NCI-H2107 (cell line): ENCODE data around the gene EXOC4.
"Not testable (repeated sequence)": the region's sequence is repeated elsewhere in the genome, so short reads cannot be mapped to it uniquely, and the experiment has no call there.

Experiments used
- DNase-seq: peaks from one replicate; lab custom pipeline; 2025; lab: John Stamatoyannopoulos, UW

The EXOC4 gene

DNA sequence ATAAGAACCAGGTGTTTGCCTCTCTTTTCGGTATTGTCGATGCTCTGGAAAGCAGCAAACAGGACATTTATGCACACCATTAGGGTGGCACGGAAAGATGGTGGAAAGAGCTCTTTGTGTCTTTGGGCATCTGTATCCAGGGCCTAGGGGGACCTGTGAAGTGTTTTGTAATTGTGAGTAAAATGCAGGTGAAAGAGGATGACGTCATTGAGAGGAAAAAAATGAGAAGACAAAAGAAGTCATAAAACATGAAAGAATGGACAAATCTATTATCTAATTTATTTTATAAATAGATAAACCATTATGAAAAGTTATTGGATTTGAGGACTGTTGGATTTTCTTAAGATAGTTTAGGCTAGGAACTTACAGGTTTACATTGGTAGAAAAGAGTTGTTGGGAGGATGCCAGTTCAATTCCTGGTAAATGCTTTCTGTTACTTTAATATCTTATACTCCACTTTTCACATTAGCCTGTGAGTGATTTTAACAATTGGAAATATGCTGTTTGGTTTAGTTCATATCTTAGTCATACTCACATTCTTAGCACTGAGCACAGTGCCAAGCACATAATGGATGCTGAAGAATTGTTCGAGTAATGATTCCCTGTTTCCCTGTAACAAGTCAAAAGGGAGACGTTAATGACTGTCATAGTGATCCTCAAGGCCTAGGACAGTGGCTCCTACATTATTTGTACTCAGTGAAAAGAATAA lies 62.6 kb downstream of the EXOC4 start:
- DNase-seq, result no peak

DNA sequence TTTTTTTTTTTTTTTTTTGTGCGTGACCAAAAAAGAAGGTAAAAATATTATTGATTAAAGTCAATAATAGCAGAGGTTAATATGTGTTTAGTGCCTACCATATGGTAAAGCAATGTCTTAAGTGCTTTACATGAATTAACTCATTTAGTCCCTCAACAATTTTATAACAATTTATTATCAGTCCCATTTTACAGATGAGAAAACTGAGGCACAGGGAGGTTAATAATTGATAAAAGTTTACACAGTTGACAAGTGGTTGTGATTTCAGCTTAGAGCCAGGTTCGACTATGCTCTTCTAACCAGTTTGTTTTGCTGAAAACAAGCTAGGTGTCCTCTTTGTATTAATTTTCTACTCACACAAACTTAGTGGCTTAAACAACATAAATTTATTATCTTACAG lies 67.0 kb downstream of the EXOC4 start:
- no peak for DNase-seq

DNA sequence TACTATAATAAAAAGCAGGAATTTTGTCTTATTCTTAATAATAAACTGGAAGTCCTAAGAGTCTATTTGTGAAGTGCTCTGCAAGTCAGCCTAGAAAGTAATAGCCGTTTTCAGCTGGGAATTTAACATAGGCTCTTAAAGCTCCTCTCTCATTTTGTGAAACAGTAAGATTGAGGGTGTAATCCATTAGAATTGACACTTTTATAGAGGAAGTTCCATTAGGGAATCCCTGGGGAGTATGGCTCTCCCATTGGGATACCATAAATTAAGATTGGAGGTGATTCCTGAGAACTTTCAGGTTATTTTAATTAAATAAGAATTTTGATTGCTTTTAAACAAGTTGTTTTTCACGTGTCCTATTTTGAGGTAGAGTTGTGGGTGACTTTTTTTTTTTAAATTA lies 68.0 kb downstream of the EXOC4 start:
- DNase-seq, result no peak

DNA sequence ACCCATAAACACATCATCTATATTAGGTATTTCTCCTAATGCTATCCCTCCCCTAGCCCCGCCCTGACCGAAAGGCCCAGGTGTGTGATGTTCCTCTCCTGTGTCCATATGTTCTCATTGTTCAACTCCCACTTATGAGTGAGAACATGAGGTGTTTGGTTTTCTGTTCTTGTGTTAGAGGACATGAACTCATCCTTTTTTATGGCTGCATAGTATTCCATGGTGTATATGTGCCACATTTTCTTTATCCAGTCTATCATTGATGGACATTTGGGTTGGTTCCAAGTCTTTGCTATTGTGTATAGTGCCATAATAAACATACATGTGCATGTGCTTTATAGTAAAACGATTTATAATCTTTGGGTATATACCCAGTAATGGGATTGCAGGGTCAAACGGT lies 68.5 kb downstream of the EXOC4 start:
- not testable (repeated sequence) for DNase-seq

DNA sequence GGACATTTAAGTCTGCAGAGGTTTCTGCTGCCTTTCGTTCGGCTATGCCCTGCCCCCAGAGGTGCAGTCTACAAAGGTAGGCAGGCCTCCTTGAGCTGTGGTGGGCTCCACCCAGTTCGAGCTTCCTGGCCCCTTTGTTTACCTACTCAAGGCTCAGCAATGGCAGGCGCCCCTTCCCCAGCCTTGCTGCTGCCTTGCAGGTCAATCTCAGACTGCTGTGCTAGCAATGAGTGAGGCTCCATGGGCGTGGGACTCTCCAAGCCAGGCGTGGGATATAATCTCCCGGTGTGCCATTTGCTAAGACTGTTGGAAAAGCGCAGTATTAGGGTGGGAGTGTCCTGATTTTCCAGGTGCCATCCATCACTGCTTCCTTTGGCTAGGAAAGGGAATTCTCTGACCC lies 73.9 kb downstream of the EXOC4 start:
- DNase-seq, result not testable (repeated sequence)

DNA sequence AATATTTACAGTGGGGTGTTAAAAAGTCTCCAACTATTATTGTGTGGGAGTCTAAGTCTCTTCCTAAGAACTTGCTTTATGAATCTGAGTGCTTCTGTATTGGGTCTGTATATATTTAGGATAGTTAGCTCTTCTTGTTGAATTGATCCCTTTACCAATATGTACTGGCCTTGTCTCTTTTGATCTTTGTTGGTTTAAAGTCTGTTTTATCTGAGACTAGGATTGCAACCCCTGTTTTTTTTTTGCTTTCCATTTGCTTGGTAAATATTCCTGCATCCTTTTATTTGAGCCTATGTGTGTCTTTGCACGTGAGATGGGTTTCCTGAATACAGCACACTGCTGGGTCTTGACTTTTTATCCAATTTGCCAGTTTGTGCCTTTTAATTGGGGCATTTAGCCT lies 75.1 kb downstream of the EXOC4 start:
- not testable (repeated sequence) for DNase-seq

DNA sequence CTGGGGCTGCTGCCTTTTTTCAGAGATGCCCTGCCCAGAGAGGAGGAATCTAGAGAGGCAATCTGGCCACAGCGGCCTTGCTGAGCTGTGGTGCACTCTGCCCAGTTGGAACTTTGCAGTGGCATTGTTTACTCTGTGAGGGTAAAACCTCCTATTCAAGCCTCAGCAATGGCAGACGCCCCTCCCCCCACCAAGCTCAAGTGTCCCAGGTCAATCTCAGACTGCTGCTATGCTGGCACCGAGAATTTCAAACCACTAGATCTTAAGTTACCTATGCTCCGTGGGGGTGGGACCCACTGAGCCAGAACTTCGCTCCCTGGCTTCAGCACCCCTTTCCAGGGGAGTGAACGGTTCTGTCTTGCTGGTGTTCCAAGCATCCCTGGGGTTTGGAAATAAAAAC lies 77.2 kb downstream of the EXOC4 start:
- DNase-seq, result no peak

DNA sequence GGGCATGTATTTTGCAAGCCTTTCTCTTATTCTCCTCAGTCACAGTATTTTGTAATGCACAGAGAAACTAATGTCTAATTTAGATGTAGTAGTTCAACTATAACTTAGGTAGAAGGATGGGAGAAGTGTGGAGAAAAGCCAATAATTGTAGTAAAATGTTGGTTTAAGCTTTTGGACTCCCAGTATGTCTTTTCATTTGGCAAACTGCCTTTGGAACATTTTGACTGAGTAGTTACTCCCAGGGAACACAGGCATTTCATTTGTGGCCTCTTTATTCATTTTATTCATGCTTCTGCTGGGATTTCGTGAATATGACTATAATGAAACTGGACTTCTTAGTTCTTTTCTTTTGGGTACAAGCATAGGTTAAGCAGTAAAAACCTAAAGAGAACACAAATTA lies 79.0 kb downstream of the EXOC4 start:
- no peak for DNase-seq

DNA sequence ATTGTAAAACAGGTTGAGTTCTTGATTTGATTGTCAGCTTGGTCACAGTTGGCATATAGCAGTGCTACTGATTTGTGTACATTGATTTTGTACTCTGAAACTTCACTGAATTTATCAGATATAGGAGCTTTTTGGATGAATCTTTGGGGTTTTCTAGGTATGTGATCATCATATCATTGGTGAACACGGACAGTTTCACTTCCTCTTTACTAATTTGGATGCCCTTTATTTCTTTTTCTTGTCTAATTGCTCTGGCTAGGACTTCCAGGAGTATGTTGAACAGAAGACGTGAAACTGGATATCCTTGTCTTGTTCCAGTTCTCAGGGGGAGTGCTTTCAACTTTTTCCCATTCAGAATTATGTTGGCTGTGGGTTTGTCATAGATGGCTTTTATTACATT lies 86.9 kb downstream of the EXOC4 start:
- DNase-seq, result no peak

DNA sequence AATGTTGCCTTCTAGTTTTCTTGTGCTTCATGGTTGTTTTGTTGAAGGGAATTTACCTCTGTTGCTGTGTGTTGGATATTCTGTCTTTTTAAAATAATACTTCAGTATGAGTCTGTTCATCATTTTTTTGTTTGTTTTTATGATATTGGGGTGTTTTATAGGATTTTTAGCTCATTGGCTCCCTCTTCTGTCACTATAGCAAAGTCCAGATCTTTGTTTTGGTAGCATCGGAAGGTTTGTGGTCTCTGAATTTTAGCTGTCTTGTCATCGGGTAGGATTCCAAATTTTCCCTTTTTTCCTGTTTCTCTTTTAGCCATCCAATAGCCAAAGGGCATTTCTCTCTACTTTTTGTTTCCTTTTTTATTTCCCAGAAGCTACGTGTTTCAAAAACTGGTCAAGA lies 91.4 kb downstream of the EXOC4 start:
- no peak for DNase-seq

DNA sequence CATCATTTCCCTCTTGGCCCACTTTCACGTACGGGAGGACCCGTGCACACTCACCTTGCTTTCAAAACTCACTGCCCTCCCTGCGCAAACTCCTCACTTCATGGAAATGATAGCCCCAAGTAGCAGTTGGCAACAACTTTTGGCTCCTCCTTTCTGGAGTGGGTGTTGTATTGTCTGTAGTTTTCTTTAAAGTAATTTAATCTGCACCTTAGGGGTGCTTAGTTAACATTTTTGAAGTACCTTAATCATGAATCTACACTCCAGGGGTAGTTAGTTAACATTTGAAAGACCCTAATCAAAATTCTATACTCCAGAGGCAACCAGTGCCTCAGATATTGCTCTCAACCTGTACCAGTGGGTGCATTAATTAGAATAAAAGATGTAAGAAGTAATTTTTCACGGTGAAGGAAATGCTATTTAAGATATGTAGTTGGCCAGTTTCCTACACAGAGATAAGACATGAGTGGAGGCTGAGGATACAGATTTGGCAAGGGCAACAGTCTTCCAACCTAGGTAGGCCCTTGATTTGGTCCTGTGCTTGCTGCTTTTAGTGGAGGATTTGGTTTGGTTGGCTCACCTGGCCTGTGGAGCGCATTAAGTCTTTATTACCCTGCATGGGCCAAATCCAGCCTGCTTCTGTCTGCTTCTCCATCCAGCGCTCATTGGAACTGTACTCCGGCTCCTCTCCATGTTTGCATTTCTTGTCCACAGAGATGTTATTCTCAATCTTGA lies 93.0 kb downstream of the EXOC4 start:
- no peak for DNase-seq

DNA sequence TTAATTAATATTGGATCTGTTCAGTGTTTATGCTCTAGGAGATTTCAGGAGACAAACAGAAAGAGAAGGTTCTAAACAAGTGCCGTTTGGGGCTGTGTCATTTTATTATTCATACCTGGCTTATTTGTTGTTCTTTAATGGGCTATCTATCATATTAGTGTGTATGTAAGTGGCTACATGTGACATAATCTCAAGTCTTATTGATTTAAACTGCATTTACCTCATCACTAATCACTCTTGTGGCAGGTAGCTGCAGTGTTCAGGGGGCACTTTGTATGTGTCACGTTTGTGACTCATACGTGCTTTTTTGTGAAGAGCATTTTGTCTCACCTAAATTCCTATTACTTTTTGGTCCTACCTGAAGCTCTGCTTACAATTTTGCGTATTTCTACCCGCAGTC lies 95.4 kb downstream of the EXOC4 start:
- DNase-seq, result no peak

DNA sequence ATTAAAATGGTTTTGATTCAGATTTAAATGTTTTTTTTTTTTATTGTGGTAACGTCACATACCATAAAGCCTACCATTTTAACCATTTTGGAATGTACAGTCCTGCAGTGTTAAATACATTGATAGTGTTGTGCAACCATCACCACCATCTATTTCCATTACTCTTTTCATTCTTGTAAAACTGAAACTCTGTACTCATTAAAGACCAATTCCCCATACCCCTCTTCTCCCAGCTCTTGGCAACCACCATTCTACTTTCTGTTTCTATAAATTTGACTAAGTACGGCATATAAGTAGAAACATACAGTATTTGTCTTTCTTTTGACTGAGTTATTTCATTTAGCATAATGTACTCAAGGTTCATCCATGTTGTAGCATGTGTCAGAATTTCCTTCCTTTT lies 96.2 kb downstream of the EXOC4 start:
- DNase-seq, result no peak

DNA sequence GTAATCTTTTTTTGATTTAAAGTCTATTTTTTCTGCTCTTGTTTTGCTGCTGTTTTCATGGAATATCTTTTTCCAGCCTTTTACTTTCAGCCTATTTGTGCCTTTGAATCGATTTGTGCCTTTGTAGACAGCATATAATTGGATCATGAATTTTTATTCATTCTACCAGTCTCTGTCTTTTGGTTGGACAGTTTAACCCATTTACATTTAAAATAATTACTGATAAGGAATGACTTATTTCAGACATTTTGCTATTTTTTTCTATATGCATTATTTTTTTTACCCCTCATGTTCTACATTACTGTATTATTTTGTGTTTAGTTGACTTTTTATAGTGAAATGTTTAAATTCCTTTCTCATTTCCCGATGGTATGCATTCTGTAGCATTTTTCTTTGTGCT lies 99.6 kb downstream of the EXOC4 start:
- DNase-seq, result no peak

DNA sequence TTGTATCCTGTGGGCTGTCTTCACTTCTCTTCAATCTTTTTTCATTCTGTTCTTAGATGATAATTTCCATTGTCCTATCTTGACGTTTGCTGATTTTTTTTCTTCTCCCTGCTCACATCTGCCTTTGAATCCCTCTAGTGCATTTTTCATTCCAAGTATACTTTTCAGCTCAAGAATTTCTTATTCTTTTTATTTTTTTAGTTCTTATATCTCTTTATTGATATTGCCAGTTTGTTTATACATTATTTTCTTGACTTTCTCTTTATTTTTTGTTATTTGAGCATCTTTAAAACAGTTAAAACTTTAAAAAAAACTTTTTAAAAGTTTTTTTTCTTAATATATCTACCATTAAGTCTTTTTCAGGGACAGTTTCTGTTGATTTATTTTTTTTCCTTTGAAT lies 100.9 kb downstream of the EXOC4 start:
- DNase-seq, result no peak

DNA sequence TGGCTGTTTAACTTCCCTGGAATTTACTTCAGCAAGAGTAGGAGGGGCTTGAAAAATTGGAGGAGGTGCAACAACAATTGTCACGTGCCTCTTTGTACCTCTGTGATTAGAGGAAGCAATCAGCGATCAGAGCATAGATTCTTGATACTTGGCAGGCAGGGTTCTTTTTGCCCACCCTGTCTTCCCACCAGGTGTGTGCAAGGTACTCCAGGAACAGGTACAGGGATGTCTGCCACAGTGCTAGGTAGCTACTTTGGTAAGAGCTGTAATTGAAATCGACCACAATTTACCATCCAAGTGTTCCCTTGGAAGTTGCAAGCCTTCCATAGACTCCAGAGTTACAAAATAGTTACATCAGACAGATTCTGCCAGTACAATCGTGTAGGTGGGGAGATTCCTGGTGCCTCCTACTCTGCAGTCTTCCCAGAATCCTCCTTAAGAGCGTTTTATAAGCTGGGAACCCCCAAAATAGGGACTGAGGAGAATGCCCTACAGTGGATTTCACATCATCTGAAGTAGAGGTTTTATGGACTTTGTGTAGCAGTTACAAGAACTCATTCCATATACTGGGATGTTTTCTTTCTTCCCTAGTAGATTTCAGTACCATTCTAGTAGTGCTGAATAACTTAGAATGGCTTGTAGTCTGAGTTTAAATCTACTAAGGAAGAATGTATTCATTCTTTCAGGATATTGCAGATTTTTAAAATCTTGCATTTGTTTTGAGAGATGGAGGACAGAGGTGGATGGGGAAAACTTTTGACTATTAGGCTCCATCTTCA lies 101.9 kb downstream of the EXOC4 start:
- no peak for DNase-seq

DNA sequence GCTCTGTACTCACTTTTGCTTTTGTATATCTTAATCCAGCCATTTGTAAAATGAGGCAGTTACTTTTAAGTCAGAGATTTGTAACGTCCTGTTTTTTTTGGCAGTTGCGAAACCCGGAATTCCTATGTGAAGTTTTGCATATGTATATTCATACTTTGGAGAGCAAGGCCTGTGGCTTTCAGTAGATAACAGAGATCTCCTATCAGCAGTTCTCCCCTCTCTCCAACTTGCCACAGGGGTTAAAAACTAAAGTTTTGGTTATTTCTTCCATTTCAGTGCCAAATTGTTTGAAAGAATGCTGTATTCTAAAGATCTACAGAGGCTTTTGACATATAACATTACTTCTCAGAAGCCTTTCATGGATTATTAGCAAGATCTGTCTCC lies 102.4 kb downstream of the EXOC4 start:
- no peak for DNase-seq

DNA sequence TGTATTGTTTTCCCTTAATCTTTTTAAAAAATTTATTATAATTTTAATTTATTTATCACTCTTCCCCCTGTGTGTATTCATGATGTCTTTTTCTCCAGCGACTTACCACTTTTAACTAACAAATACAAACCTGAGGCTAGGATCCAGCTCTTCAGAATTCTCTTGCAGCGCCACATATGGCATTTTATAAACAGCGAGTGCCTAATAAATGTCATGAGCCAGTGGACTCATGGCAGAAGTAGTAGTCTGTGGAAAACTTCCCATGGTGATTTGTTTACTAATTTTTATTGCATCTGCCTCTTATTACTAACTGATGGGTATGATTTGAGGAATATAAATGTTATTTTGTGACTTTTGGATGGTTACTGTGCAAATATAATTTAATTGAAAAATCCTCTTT lies 102.9 kb downstream of the EXOC4 start:
- DNase-seq, result no peak

DNA sequence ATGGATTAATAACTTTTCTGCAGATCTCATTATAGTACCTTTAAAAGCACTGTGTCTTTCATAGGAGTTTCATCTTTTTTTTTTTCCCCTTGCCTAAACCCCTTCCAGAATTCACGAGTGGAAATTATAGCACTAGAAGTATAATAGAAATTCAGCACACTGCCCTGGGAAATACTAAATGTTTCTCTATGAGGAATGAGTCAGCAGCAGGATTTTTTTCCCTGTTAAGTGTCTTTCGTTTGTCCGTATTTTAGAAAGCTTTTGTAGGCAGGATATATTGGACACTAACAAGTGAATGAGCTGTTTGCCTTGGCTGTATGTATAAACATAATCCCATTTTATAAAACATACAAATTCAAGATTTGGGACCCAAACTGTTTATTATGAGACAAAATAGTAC lies 105.8 kb downstream of the EXOC4 start:
- no peak for DNase-seq

DNA sequence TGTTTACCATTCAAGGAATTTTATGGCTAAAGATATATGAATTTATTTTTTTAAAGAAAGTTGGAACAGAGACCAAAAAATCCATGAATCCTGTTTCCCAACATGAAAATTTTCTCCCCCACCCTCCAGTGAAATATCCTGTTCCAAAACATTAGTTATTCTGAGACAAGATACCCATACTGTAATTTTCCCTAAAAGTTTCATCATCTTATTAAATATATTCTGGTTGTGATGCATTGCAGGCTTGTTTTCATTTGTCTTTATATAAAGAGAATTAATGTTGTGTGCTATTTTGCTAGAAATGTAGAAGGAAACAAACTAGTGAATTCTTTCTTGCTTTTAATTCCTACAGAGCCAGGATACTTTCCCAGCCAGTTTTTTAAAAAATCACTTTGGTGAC lies 106.6 kb downstream of the EXOC4 start:
- no peak for DNase-seq

DNA sequence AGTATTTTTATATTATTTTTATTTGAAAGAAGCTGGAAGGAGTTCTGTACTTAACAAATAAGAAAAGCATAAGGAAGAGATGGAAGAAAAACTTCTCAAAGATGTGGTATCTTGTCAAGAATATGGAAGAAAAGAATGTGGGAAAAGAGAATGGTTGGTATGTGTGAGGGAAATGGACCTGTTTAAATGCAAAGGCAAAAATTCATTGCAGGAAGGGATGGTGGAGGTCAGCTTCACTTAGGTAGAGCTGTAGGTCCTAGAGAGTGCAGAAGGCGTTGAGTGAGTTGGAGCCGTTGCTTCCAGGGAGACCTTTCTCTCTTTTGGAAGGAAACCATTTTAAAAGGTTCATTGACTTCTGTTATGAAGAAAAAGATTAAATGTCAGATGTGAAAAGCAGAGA lies 107.3 kb downstream of the EXOC4 start:
- DNase-seq, result no peak

DNA sequence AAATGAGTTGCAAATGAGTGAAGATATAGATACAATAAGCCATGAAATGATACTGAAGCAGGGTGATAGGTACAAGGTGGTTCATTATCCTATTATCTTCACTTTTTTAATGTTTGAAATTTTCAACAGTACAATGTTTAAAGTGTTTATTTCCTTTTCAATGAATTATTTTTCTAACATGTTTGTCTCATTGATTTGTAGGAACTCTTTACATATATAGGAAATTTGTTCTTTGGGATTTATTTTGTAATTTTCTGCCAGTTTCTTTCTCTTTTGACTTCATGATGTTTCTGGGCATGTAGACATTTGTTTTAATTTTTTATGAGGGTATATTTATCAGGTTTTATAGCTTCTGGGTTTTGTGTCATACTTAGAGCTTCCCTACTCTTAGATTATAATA lies 108.9 kb downstream of the EXOC4 start:
- DNase-seq, result no peak
